Skeletal muscle tissue (tissue), 4 donors: ENCODE results near the gene PRDM16. TPM values are rescaled to one million over a fixed set of nuclear protein-coding genes. Genes with fewer than 3 reads are reported as not detected.

Experiments
- H3K27ac ChIP-seq: one replicate; pipeline ENCODE4 v1.7.0; 2013; ENCODE audit warnings: mild to moderate bottlenecking, low read depth, low read length, inconsistent platforms
- H3K27me3 ChIP-seq, 3 donors: one replicate each; pipeline ENCODE4 v1.7.0; 2013; ENCODE audit warnings: low read length in 3 of 3; ENCODE audit not compliant: control insufficient read depth in 3 of 3, insufficient read depth in 3 of 3
- H3K36me3 ChIP-seq, 3 donors: one replicate each; pipeline ENCODE4 v1.7.0; 2013; ENCODE audit warnings: low read length in 3 of 3; ENCODE audit not compliant: control insufficient read depth in 3 of 3, insufficient read depth in 3 of 3
- H3K4me1 ChIP-seq, 3 donors: one replicate each; pipeline ENCODE4 v1.7.0; 2013; ENCODE audit warnings: low read length in 3 of 3, mild to moderate bottlenecking in 3 of 3; ENCODE audit not compliant: control insufficient read depth in 3 of 3, insufficient read depth in 3 of 3
- H3K4me3 ChIP-seq, 3 donors: one replicate each; pipeline ENCODE4 v1.7.0; 2013; ENCODE audit warnings: low read length in 3 of 3
- H3K9ac ChIP-seq, 3 donors: one replicate each; pipeline ENCODE4 v1.7.0; 2013; ENCODE audit warnings: low read length in 3 of 3, mild to moderate bottlenecking in 3 of 3, moderate library complexity in 2 of 3, low read depth in 1 of 3
- H3K9me3 ChIP-seq, 3 donors: one replicate each; pipeline ENCODE4 v1.7.0; 2013; ENCODE audit warnings: low read length in 3 of 3; ENCODE audit not compliant: control insufficient read depth in 3 of 3
- total RNA-seq: library from RNA; depleted of rRNA; stranded (reverse); fragments of >200 nt; gene quantifications from one replicate; pipeline ENCODE4 v1.2.3, GENCODE V29; 2014
- donor health status: Osteomylitis.

Gene PRDM16
- total RNA-seq, 1 donor from 2014 or later: 4.7 TPM

DNA sequence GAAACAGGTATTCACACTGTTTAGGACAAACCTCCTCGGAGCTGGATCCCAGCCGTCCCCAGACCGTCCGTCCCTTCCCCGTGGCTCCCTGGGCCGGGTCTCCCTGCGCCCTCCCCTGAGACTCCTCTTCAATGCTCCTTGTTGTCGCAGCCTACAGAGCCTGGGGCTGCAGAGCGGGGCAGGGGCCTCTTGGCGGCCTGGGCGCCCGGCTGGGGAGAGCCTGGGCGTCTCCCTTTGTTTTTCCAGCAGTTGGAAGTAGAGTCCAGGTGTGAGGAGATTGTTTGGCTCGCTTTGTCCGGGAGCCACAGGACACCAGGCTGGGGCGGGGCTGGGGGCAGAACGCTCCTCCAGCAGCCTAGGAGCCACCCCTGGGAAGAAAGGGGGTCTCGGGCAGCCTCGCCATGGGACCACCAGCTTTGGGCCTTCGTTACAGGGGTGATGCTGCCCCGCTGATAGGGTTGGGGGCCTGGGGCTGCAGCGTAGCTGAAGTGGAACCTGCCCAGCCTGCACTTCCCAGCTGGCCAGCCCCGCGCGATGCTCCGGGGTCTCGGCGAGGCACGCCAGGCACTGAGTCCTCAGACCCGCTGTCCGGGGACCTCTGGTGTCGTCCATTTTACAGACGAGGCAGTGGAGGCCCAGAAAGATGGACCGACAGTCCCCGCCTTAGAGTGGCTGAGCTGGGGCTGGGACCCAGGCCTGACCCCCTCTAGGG is 66.9 kb downstream of the PRDM16 start:
- Histone ChIP-seq H3K36me3 (no peaks in the 10 kb centered on the region), H3K27ac (no peak overlapping the region), H3K4me1 (peaks cover 0 to 7% (median 0%) of the 10 kb centered on the region in 3 donors), H3K9me3 (no peaks in the 10 kb centered on the region), H3K4me3 (no peak overlapping the region), H3K9ac (no peak overlapping the region), H3K27me3 (peaks cover 37 to 76% (median 51%) of the 10 kb centered on the region in 3 donors)

DNA sequence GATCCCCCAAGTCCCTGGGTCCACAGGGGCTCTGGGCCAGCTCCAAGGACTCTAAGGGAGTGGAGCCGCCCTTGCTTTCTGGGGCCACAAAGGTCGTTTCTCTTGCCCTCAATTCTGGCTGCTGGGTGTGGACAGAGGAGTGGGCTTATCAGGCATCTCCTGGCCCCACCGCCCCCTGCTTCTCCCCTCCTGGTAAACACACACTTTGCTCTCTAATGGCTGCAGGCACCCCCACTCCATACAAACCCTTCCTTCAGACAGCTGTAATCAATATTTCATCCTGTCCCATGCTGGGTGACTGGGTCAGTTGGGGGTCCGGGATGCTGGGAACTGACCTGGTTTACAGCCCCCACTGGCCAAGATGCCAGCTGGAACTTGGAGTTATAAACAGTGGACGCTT is 67.5 kb downstream of the PRDM16 start:
- H3K36me3 ChIP-seq: no peaks in the 10 kb centered on the region
- H3K9me3 ChIP-seq: no peaks in the 10 kb centered on the region
- H3K4me3 ChIP-seq: no peak overlapping the region
- peaks cover 42 to 82% (median 51%) of the 10 kb centered on the region in 3 donors for H3K27me3 ChIP-seq
- peaks cover 0 to 7% (median 0%) of the 10 kb centered on the region in 3 donors for H3K4me1 ChIP-seq
- no peak overlapping the region for H3K9ac ChIP-seq
- H3K27ac ChIP-seq: no peak overlapping the region

DNA sequence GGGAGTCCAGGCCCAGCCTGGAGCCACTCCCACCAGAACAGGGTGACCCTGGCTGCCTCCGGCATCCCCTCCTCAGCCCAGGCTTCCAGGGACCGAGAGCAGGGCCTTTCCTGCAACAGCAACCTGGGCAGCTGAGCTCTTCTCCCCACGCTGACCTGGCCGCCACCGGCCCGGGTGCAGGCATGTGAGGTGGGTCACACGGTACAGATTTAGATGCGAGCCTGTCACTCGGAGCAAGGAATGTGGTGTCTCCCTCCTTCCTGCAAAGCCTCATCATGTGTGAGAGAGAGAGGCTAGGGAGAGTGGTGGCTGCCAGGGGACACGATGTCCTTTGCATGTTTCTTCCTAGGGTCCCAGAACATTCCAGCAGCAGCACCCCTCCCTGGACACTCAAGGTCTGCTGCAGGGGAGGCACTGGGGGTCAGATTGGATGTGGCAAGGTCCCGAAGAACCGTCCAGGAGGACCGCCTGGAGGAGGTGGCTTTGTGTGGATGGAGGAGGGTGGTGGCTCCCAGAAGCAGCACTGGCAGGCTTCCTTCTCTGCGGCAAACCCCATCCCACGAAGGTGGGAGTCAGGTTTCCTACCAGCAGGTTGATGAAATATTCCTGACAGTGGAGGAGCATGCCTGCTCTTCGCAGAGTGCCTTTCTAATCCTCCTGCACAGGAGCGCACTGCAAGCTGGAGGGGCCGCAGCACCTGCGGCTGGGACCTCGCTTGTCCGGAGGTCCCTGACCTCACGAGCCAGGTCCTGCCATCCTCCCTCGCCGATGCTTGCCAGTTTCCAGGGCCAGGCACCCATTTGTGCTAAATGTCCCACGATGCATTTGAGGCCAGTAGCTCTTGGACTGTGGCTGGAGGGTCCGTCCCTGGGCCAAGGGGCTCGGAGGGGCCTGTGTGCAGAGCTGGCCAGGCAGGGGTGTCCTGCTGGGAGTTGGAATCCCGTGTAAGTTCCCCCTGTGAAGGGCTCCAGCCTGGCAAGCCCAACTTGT is 68.4 kb downstream of the PRDM16 start:
- no peak overlapping the region for H3K4me3 ChIP-seq
- no peak overlapping the region for H3K9ac ChIP-seq
- H3K27me3 ChIP-seq: peaks cover 51 to 88% (median 58%) of the 10 kb centered on the region in 3 donors
- no peak overlapping the region for H3K27ac ChIP-seq
- H3K36me3 ChIP-seq: no peaks in the 10 kb centered on the region
- H3K9me3 ChIP-seq: no peaks in the 10 kb centered on the region
- H3K4me1 ChIP-seq: peaks cover 0 to 7% (median 0%) of the 10 kb centered on the region in 3 donors

DNA sequence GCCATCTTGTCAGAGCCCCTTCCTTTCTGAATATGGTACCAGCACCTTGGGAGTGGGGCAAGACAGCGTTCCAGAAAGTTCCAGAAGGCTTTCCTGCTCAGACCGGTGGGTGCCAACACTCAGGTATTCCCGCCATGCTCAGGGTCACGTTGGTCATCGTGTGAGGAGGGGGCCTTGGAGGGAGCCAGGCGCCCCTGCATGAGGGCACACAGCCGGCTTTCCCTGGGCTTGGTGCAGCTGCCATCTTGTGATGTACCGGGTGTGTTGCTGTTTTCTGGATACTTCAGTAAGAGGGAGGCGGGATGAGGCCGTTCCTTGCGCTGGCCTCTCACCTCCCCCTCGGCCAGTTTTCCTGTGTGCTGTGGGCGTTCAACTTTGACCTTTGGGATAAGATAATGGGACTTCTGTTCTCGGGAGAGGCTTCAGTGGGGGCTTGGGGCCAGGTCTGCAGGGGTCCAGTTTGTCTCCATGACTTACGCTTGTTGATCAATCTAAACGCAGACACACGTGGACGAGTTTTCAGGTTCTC is 69.7 kb downstream of the PRDM16 start:
- H3K4me3 ChIP-seq: no peak overlapping the region
- no peak overlapping the region for H3K27ac ChIP-seq
- H3K4me1 ChIP-seq: peaks cover 0 to 5% (median 0%) of the 10 kb centered on the region in 3 donors
- H3K27me3 ChIP-seq: peaks cover 56 to 89% (median 64%) of the 10 kb centered on the region in 3 donors
- no peaks in the 10 kb centered on the region for H3K36me3 ChIP-seq
- no peaks in the 10 kb centered on the region for H3K9me3 ChIP-seq
- H3K9ac ChIP-seq: no peak overlapping the region

DNA sequence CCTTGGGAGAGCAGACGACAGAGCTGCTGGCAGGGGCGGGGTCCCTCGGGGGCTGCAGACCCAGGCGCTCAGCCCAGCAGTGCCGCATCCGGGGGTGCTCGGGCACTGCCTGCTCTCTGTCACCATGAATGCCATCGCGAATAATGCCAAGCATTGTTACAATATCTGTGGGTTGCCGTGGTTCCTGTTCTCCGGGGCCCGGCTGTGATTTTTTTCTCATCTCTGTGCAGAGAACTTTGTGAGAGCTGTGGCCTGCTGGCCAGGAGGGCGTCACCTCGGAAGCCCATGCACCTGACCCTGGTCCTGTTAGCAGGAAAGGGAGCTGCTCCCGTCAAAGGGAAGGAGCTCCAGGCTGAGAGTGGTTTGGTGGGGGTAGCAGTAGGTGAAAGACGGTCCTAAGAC is 70.4 kb downstream of the PRDM16 start:
- Histone ChIP-seq H3K27ac (no peak overlapping the region), H3K36me3 (no peaks in the 10 kb centered on the region), H3K27me3 (peaks cover 56 to 87% (median 65%) of the 10 kb centered on the region in 3 donors), H3K4me3 (no peak overlapping the region), H3K9ac (no peak overlapping the region), H3K9me3 (no peaks in the 10 kb centered on the region), H3K4me1 (no peaks in the 10 kb centered on the region)

DNA sequence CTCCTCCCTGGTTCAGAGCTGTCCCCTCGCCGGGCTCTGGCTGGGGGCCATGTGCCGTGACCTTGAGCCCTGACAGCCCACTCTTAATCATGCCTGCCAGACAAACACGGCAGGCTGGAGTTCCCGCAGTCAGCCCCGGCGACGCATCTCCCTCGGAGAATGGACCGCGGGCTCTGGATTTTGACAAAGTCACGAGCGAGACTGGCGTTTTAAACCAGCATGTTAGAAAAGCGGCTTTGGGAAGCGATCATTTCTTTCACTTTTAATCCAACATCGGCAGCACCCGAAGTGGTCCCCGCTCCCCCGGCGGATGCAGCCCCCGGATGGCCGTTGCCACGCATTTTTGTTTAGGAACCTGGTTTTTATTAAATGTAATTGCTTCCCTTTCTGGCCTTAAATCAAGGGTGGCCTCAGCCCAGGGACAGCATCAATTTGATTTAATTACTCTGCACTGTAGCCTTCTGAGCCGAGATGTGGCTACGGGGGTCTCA is 70.9 kb downstream of the PRDM16 start:
- Histone ChIP-seq H3K9me3 (no peaks in the 10 kb centered on the region), H3K9ac (no peak overlapping the region), H3K27ac (no peak overlapping the region), H3K36me3 (no peaks in the 10 kb centered on the region), H3K4me1 (peaks cover 0 to 3% (median 0%) of the 10 kb centered on the region in 3 donors), H3K27me3 (peaks cover 60 to 87% (median 68%) of the 10 kb centered on the region in 3 donors), H3K4me3 (no peak overlapping the region)

DNA sequence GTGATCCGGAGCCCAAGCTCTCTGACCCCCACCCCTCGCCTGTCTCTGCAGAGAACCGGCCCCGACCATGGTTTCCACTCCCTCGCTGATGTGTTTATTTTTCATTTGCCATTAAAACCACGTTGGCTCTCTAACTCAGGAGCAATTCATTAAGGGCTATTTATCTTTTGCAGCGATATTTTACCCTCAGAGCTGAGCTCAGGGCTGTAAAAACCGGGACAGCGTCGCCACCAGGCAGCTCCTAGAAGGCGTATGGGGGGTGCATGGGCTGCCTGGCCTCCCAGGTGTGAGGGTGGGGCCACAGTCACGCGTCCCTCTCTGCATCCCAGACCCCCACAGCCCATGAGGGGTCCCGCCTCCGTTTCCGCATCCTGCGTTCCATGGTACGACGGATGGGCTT is 71.4 kb downstream of the PRDM16 start:
- peaks cover 0 to 4% (median 0%) of the 10 kb centered on the region in 3 donors for H3K4me1 ChIP-seq
- no peak overlapping the region for H3K4me3 ChIP-seq

DNA sequence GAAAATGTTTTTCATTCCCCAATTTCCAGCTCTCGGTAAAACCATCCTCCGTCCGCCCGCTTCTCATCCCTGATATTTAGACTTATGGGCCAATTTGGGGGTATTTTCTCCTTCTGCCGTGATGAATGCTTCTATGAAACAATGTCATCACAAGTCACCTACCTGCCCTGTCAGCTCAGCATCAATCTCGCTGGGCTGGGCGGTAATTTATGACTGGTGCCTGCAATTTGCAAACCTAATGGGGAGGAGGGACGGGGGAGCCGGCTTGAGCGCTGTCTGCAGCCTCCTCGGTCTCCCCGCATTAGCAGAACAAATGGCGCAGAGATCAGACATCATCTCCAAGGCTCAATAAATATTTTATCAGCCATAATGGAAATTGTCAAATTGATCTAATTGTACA is 72.1 kb downstream of the PRDM16 start:
- no peak overlapping the region for H3K27ac ChIP-seq
- no peaks in the 10 kb centered on the region for H3K9me3 ChIP-seq
- H3K9ac ChIP-seq: no peak overlapping the region
- peaks cover 0 to 4% (median 0%) of the 10 kb centered on the region in 3 donors for H3K4me1 ChIP-seq
- peaks cover 62 to 82% (median 66%) of the 10 kb centered on the region in 3 donors for H3K27me3 ChIP-seq
- no peaks in the 10 kb centered on the region for H3K36me3 ChIP-seq
- H3K4me3 ChIP-seq: no peak overlapping the region

More for the DNA sequence above, 71.4 kb downstream of the PRDM16 start:
- Histone ChIP-seq H3K27me3 (peaks cover 64 to 87% (median 71%) of the 10 kb centered on the region in 3 donors), H3K9ac (no peak overlapping the region), H3K9me3 (no peaks in the 10 kb centered on the region), H3K36me3 (no peaks in the 10 kb centered on the region), H3K27ac (no peak overlapping the region)

DNA sequence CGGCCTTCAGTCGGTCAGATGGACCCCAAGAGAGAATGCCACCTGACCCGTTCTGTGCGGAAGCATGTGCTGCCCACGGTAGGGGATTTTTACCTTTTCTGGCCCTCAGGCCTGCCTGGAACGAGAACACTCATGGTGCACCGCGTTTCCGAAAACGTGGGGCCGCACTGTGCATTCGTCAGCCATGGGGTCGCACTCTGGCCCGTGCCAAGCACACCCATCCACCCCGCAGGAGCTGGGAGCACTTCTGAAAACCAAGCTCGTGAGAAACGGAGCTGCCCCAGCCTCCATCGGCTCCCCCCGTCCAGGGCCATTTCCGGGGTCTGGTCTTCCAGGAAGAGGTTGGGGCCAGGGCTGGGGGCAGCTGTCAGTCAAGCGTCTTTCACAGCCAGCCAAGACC is 72.8 kb downstream of the PRDM16 start:
- Histone ChIP-seq H3K4me1 (peaks cover 0 to 4% (median 0%) of the 10 kb centered on the region in 3 donors), H3K9ac (no peak overlapping the region), H3K36me3 (no peaks in the 10 kb centered on the region), H3K27ac (no peak overlapping the region), H3K4me3 (no peak overlapping the region), H3K9me3 (no peaks in the 10 kb centered on the region), H3K27me3 (peaks cover 62 to 79% (median 68%) of the 10 kb centered on the region in 3 donors)
